Endodermal cell (in vitro differentiated cells): ENCODE data around the gene MFSD1. TPM values are rescaled to one million over a fixed set of nuclear protein-coding genes. Genes with fewer than 3 reads are reported as not detected.
A peak's percentile ranks its signal among the peaks of the same experiment; 100 is the strongest.

Source experiments
- DNase-seq: peaks from one replicate; pipeline ENCODE4 v3.0.0-alpha.2; 2017
- H3K27ac ChIP-seq: 2 replicates; pipeline ENCODE4 v1.5.1; 2013; ENCODE audit warnings: mild to moderate bottlenecking, low read depth, low read length, moderate library complexity
- H3K27me3 ChIP-seq: 2 replicates; pipeline ENCODE4 v1.6.1; 2013; ENCODE audit warnings: mild to moderate bottlenecking, low read length, moderate library complexity; ENCODE audit not compliant: insufficient read depth, control insufficient read depth, poor library complexity, severe bottlenecking
- H3K36me3 ChIP-seq: 2 replicates; pipeline ENCODE4 v1.7.0; 2013; ENCODE audit warnings: mild to moderate bottlenecking, low read length, moderate library complexity; ENCODE audit not compliant: control insufficient read depth, insufficient read depth
- H3K4me1 ChIP-seq: one replicate; pipeline ENCODE4 v1.7.0; 2013; ENCODE audit warnings: low read length; ENCODE audit not compliant: control insufficient read depth, insufficient read depth
- H3K4me3 ChIP-seq: 2 replicates; pipeline ENCODE4 v1.5.1; 2013; ENCODE audit warnings: mild to moderate bottlenecking, low read length, moderate library complexity
- H3K9ac ChIP-seq: 2 replicates; pipeline ENCODE4 v1.6.1; 2013; ENCODE audit warnings: mild to moderate bottlenecking, low read length, moderate library complexity; ENCODE audit not compliant: poor library complexity, severe bottlenecking; ENCODE audit errors: extremely low read depth
- H3K9me3 ChIP-seq: 2 replicates; pipeline ENCODE4 v1.6.1; 2013; ENCODE audit warnings: mild to moderate bottlenecking, low read length, moderate library complexity; ENCODE audit not compliant: control insufficient read depth
- H3K27ac Mint-ChIP-seq: 2 replicates; pipeline ENCODE4 v1.8.0; 2020; ENCODE audit warnings: mixed read lengths
- H3K27me3 Mint-ChIP-seq: 2 replicates; pipeline ENCODE4 v1.8.0; 2021; ENCODE audit warnings: mild to moderate bottlenecking, mixed read lengths; ENCODE audit not compliant: insufficient read depth
- H3K36me3 Mint-ChIP-seq: 2 replicates; pipeline ENCODE4 v1.8.0; 2020; ENCODE audit warnings: low read depth, mixed read lengths
- H3K4me1 Mint-ChIP-seq: 2 replicates; pipeline ENCODE4 v1.8.0; 2020; ENCODE audit warnings: mixed read lengths
- H3K4me3 Mint-ChIP-seq: 2 replicates; pipeline ENCODE4 v1.8.0; 2020; ENCODE audit warnings: mild to moderate bottlenecking, moderate library complexity, mixed read lengths
- H3K9me3 Mint-ChIP-seq: 2 replicates; pipeline ENCODE4 v1.8.0; 2020; ENCODE audit warnings: mild to moderate bottlenecking, mixed read lengths
- whole genome bisulfite sequencing, 2 experiments: methylation state at CpG; one replicate each; pipeline versions ENCODE4 v1.1.5 to v1.1.7; 2013; ENCODE audit warnings: missing lambda C conversion rate in 2 of 2, mixed read lengths in 1 of 2; ENCODE audit not compliant: insufficient coverage in 1 of 2, insufficient read length in 1 of 2; 5-methylcytosine and 5-hydroxymethylcytosine counted together
- long read RNA-seq, 4 experiments: library from polyadenylated mRNA in 2 of 4; library from RNA in 1 of 4; library from capped mRNA in 1 of 4; stranded (forward) in 3 of 4; unstranded in 1 of 4; transcript quantifications; one replicate each; pipeline ENCODE4 v2.0.0, GENCODE V29; 2020 to 2021; ENCODE audit warnings: inconsistent platforms in 1 of 4
- polyA plus RNA-seq, 2 experiments: library from polyadenylated mRNA; stranded (reverse); fragments of 50-300 nt; gene quantifications; one replicate each; pipeline ENCODE4 v1.2.3, GENCODE V29; 2013
- total RNA-seq, 2 donors: library from RNA; stranded (reverse); fragmentation: NEBNext Ultra II Directional in 1 of 2; extraction: Animal tissue kit (Norgen Biotek cat#: 25700) in 1 of 2; gene quantifications; 2 replicates in 1 of 2; 3 replicates in 1 of 2; pipeline ENCODE4 v1.2.1, GENCODE V29; 2021
- TF ChIP-seq, protein P1 (sequence below): fragments of 200-600 bp; sonication (generic); conservative IDR thresholded peaks from 2 replicates; pipeline ENCODE4 v1.5.0; 2021; ENCODE audit warnings: antibody characterized with exemption, mild to moderate bottlenecking

Gene MFSD1, protein sequence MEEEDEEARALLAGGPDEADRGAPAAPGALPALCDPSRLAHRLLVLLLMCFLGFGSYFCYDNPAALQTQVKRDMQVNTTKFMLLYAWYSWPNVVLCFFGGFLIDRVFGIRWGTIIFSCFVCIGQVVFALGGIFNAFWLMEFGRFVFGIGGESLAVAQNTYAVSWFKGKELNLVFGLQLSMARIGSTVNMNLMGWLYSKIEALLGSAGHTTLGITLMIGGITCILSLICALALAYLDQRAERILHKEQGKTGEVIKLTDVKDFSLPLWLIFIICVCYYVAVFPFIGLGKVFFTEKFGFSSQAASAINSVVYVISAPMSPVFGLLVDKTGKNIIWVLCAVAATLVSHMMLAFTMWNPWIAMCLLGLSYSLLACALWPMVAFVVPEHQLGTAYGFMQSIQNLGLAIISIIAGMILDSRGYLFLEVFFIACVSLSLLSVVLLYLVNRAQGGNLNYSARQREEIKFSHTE
- total RNA-seq = 10 to 100 TPM; 11.7 to 13.4 TPM
- 15.1 TPM for polyA plus RNA-seq (2013, experiment 1 of 2)
- 12.3 TPM for polyA plus RNA-seq (2013, experiment 2 of 2)
- long read RNA-seq, experiment 1, partial matches to known transcripts = 3 of 8 reads
- long read RNA-seq, experiment 1, other reads (novel, unspliced or antisense) = 1 of 8 reads
- long read RNA-seq, experiment 2, transcript MFSD1-203 (16 exons, 2,423 nt) = major isoform, 12 of 14 reads
- long read RNA-seq, experiment 2, partial matches to known transcripts = 0 of 14 reads
- long read RNA-seq, experiment 2, other reads (novel, unspliced or antisense) = 2 of 14 reads
- long read RNA-seq, experiment 3, transcript MFSD1-203 (16 exons, 2,423 nt) = major isoform, 78 of 88 reads
- long read RNA-seq, experiment 3, partial matches to known transcripts = 1 of 88 reads
- long read RNA-seq, experiment 3, other reads (novel, unspliced or antisense) = 6 of 88 reads
- long read RNA-seq, experiment 4, transcript MFSD1-203 (16 exons, 2,423 nt) = major isoform, 17 of 19 reads
- long read RNA-seq, experiment 4, partial matches to known transcripts = 1 of 19 reads
- long read RNA-seq, experiment 4, other reads (novel, unspliced or antisense) = 0 of 19 reads

DNA sequence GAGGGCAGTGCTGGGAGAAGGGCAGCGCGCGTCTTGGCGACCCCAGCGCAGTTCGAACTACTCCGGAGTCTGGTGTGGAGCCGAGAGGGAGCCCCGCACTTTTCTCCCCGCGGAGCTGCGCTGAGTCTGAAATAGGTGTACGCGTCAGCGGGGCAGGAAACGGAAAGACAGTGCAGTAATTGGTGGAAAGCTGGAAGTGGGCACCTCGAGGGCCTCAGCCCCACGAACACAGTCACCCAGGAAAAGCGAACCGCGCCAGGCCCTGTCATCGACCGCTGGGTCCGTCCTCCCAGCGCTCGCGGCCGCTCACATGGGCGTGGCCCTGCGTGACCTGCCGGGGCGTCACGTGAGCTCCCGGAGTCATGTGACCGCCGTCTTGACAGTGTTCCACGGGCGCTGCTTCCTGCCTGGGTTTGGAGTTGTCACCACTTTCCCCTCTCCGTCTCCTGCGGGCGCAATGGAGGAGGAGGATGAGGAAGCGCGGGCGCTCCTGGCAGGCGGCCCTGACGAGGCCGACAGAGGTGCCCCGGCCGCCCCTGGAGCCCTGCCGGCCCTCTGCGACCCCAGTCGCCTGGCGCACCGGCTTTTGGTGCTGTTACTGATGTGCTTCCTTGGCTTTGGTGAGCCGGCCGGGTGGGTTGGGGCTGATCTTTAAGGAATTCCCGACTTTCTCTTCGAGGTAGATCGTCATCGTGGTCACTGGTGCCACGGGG, at the start of gene MFSD1:
MFSD1 (plus strand) TSS at position 359 of the 713 bp plus-strand sequence; CDS start at position 458, 99 bp downstream.
- no peaks in the 10 kb centered on the region for H3K36me3 Mint-ChIP-seq
- DNase-seq = peak; percentile 96
- no peaks in the 10 kb centered on the region for H3K4me1 ChIP-seq
- no peaks in the 10 kb centered on the region for H3K36me3 ChIP-seq
- no peaks in the 10 kb centered on the region for H3K9me3 ChIP-seq
- peak within 1 kb of the TSS; percentile 61 for H3K9ac ChIP-seq
- peak within 1 kb of the TSS; percentile 24 for H3K27ac Mint-ChIP-seq
- TF ChIP-seq, protein P1, sequence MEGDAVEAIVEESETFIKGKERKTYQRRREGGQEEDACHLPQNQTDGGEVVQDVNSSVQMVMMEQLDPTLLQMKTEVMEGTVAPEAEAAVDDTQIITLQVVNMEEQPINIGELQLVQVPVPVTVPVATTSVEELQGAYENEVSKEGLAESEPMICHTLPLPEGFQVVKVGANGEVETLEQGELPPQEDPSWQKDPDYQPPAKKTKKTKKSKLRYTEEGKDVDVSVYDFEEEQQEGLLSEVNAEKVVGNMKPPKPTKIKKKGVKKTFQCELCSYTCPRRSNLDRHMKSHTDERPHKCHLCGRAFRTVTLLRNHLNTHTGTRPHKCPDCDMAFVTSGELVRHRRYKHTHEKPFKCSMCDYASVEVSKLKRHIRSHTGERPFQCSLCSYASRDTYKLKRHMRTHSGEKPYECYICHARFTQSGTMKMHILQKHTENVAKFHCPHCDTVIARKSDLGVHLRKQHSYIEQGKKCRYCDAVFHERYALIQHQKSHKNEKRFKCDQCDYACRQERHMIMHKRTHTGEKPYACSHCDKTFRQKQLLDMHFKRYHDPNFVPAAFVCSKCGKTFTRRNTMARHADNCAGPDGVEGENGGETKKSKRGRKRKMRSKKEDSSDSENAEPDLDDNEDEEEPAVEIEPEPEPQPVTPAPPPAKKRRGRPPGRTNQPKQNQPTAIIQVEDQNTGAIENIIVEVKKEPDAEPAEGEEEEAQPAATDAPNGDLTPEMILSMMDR = no peak
- 0% methylated on average over 19 to 61 of the region's 61 CpGs for WGBS, 2 experiments
- peak within 1 kb of the TSS; percentile 92 for H3K4me3 ChIP-seq
- peaks cover 46% of the 10 kb centered on the region for H3K27me3 Mint-ChIP-seq
- H3K27me3 ChIP-seq = peaks cover 45% of the 10 kb centered on the region
- H3K4me3 Mint-ChIP-seq = peak within 1 kb of the TSS; percentile 75
- H3K4me1 Mint-ChIP-seq = peaks cover 10% of the 10 kb centered on the region
- H3K9me3 Mint-ChIP-seq = no peaks in the 10 kb centered on the region
- no peak within 1 kb of the TSS for H3K27ac ChIP-seq

DNA sequence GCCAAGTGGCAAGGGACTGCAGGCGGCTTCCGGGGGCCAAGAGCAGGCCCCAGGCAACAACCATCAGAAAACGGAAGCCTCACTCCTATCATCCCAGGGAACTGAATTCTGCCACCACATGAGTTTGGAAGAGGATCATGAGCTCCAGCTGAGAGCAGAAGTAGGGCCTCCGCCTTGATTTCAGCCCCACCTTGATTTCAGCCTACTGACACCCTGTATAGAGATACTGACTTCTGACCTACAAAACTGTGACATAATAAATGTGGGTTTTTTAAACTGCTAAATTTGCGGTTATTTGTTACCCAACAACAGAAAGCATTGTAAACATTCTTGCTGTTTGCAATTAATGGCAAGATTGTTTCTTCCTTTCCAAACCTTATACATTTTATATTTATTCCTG, 48.0 kb upstream of the MFSD1 start:
- H3K4me3 Mint-ChIP-seq = no peak overlapping the region
- no peak overlapping the region for H3K27ac ChIP-seq
- no peaks in the 10 kb centered on the region for H3K9me3 Mint-ChIP-seq
- no peaks in the 10 kb centered on the region for H3K4me1 Mint-ChIP-seq
- no peaks in the 10 kb centered on the region for H3K4me1 ChIP-seq
- H3K4me3 ChIP-seq = no peak overlapping the region
- no peaks in the 10 kb centered on the region for H3K36me3 Mint-ChIP-seq
- no peak overlapping the region for H3K9ac ChIP-seq
- TF ChIP-seq, protein P1 = no peak
- no peaks in the 10 kb centered on the region for H3K27me3 Mint-ChIP-seq
- H3K9me3 ChIP-seq = no peaks in the 10 kb centered on the region
- no peak overlapping the region for H3K27ac Mint-ChIP-seq
- H3K36me3 ChIP-seq = no peaks in the 10 kb centered on the region
- no peak for DNase-seq
- 87 to 100% methylated on average over 1 to 4 of the region's 5 CpGs for WGBS, 2 experiments
- H3K27me3 ChIP-seq = no peaks in the 10 kb centered on the region

DNA sequence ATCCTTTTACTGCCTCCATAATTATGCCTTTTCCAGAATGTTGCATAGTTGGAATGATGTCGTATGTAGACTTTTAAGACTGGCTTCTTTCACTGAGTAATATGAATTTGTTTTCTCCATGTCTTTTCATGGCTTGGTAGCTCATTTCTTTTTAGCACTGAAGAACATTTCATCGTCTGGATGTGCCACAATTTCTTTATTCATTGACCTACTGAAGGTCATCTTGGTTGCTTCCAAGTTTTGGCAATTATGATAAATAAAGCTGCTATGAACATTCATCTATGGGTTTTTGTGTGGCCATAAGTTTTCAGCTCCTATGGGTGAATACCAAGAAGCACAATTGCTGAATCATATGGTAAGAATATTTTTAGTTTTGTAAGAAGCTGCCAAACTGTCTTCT, 46.4 kb upstream of the MFSD1 start:
- Mint-ChIP-seq H3K27me3 (no peaks in the 10 kb centered on the region), H3K36me3 (no peaks in the 10 kb centered on the region), H3K27ac (no peak overlapping the region), H3K4me1 (no peaks in the 10 kb centered on the region), H3K9me3 (no peaks in the 10 kb centered on the region), H3K4me3 (no peak overlapping the region)
- WGBS, 2 experiments = 88 to 89% methylated on average over 2 of the region's 2 CpGs
- Histone ChIP-seq H3K4me1 (no peaks in the 10 kb centered on the region), H3K27ac (no peak overlapping the region), H3K36me3 (no peaks in the 10 kb centered on the region), H3K9me3 (no peaks in the 10 kb centered on the region), H3K27me3 (no peaks in the 10 kb centered on the region), H3K4me3 (no peak overlapping the region), H3K9ac (no peak overlapping the region)
- DNase-seq = no peak
- TF ChIP-seq, protein P1 = no peak
